SK-N-SH (cell line): ENCODE measurements around the gene MOBP. TPM values are rescaled to one million over a fixed set of nuclear protein-coding genes. Genes with fewer than 3 reads are reported as not detected.

Experiments
- CTCF ChIA-PET: fragments of 300-600, 350-600 bp; formaldehyde crosslinking; extraction: SDS; loops from one replicate; lab custom pipeline; 2021; lab: Yijun Ruan, JAX
- POLR2A ChIA-PET: fragments of 350-600 bp; sonication (Branson Sonifier 250); formaldehyde crosslinking; extraction: SDS; loops from one replicate; lab custom pipeline; 2020; ENCODE audit warnings: antibody characterized with exemption, inconsistent platforms; lab: Yijun Ruan, JAX
- DNase-seq: peaks from one replicate; pipeline ENCODE4 v3.0.0; 2012
- H2AFZ ChIP-seq: fragments of 200-600 bp; sonication (generic); 2 replicates; pipeline ENCODE4 v1.8.1; 2016; ENCODE audit warnings: antibody characterized with exemption, mild to moderate bottlenecking, low read depth
- H3F3A ChIP-seq: fragments of 200-600 bp; sonication (generic); replicated peaks from 2 replicates; pipeline ENCODE3; 2016; ENCODE audit warnings: antibody characterized with exemption, mild to moderate bottlenecking; ENCODE audit not compliant: insufficient read depth
- H3K27ac ChIP-seq, 2 experiments: fragments of 200-500 bp in 1 of 2; fragments of 200-600 bp in 1 of 2; sonication (Bioruptor generic) in 1 of 2; sonication (generic), shearing (Covaris generic) in 1 of 2; 2 replicates each; pipeline versions ENCODE4 v1.5.1 to v1.6.1; 2014 to 2016; ENCODE audit warnings: low read depth in 2 of 2, inconsistent platforms in 1 of 2, low read length in 1 of 2, mild to moderate bottlenecking in 1 of 2, mixed read lengths in 1 of 2
- H3K27me3 ChIP-seq: fragments of 200-600 bp; sonication (generic), shearing (Covaris generic); 2 replicates; pipeline ENCODE4 v1.6.1; 2016; ENCODE audit warnings: mixed run types; ENCODE audit not compliant: insufficient read depth
- H3K36me3 ChIP-seq, 2 experiments: fragments of 200-500 bp in 1 of 2; fragments of 200-600 bp in 1 of 2; sonication (Bioruptor generic) in 1 of 2; sonication (generic) in 1 of 2; replicated peaks in 1 of 2; 2 replicates each; pipeline versions ENCODE3 to v1.5.1; 2014 to 2016; ENCODE audit warnings: low read length in 1 of 2, mild to moderate bottlenecking in 1 of 2; ENCODE audit not compliant: insufficient read depth in 2 of 2, control insufficient read depth in 1 of 2
- H3K4me1 ChIP-seq, 2 experiments: fragments of 200-500 bp in 1 of 2; fragments of 200-600 bp in 1 of 2; sonication (Bioruptor generic) in 1 of 2; sonication (generic), shearing (Covaris generic) in 1 of 2; 2 replicates each; pipeline versions ENCODE4 v1.5.1 to v1.6.1; 2014 to 2016; ENCODE audit warnings: low read depth in 1 of 2, low read length in 1 of 2, mixed run types in 1 of 2; ENCODE audit not compliant: insufficient read depth in 2 of 2, control insufficient read depth in 1 of 2
- H3K4me2 ChIP-seq: fragments of 200-600 bp; sonication (generic), shearing (Covaris generic); 2 replicates; pipeline ENCODE4 v1.6.1; 2017; ENCODE audit warnings: mixed run types
- H3K4me3 ChIP-seq, 2 experiments: fragments of 200-500 bp in 1 of 2; fragments of 200-600 bp in 1 of 2; sonication (Bioruptor generic) in 1 of 2; sonication (generic), shearing (Covaris generic) in 1 of 2; 2 replicates each; pipeline versions ENCODE4 v1.5.1 to v1.8.1; 2014 to 2016; ENCODE audit warnings: low read depth in 2 of 2, inconsistent platforms in 1 of 2, low read length in 1 of 2, mild to moderate bottlenecking in 1 of 2, mixed read lengths in 1 of 2, moderate library complexity in 1 of 2
- H3K79me2 ChIP-seq: fragments of 200-600 bp; sonication (generic); 2 replicates; pipeline ENCODE4 v1.8.1; 2017; ENCODE audit warnings: mild to moderate bottlenecking; ENCODE audit not compliant: insufficient read depth
- H3K9ac ChIP-seq: fragments of 200-600 bp; sonication (generic); 2 replicates; pipeline ENCODE4 v1.6.1; 2017; ENCODE audit warnings: mixed run types
- H3K9me2 ChIP-seq: fragments of 200-600 bp; sonication (generic); 2 replicates; pipeline ENCODE4 v1.6.1; 2017; ENCODE audit warnings: mixed run types
- H3K9me3 ChIP-seq: fragments of 200-600 bp; sonication (generic); 2 replicates; pipeline ENCODE4 v1.6.1; 2017; ENCODE audit warnings: mixed run types, mild to moderate bottlenecking, moderate library complexity
- H4K20me1 ChIP-seq: fragments of 200-600 bp; sonication (generic); 2 replicates; pipeline ENCODE4 v1.6.1; 2017; ENCODE audit warnings: mild to moderate bottlenecking, mixed run types; ENCODE audit not compliant: insufficient read depth
- CHD2 ChIP-seq: fragments of 150-350 bp; IDR thresholded peaks from 2 replicates; pipeline ENCODE4 v1.6.1; 2018; ENCODE audit warnings: low read length; ENCODE audit not compliant: partially characterized antibody
- CTCF ChIP-seq: fragments of 200-600 bp; sonication (generic); IDR thresholded peaks from 2 replicates; pipeline ENCODE4 v1.6.1; 2017; ENCODE audit warnings: antibody characterized with exemption, mild to moderate bottlenecking, moderate library complexity
- ELF1 ChIP-seq: IDR thresholded peaks from 2 replicates; pipeline ENCODE4 v1.4.0; 2012
- FOXM1 ChIP-seq: IDR thresholded peaks from 2 replicates; pipeline ENCODE4 v1.4.0; 2012; ENCODE audit warnings: low read depth, mild to moderate bottlenecking
- IRF3 ChIP-seq: fragments of 150-350 bp; IDR thresholded peaks from 2 replicates; pipeline ENCODE4 v1.6.1; 2016; ENCODE audit warnings: mild to moderate bottlenecking, low read depth, low read length
- JUND ChIP-seq: IDR thresholded peaks from 2 replicates; pipeline ENCODE4 v1.4.0; 2012
- MAX ChIP-seq: IDR thresholded peaks from 2 replicates; pipeline ENCODE4 v1.4.0; 2012; ENCODE audit warnings: low read depth
- MEF2A ChIP-seq: IDR thresholded peaks from 2 replicates; pipeline ENCODE4 v1.4.0; 2012; ENCODE audit warnings: low read depth, borderline replicate concordance
- NFIC ChIP-seq: IDR thresholded peaks from 2 replicates; pipeline ENCODE4 v1.4.0; 2012; ENCODE audit warnings: borderline replicate concordance
- POLR2AphosphoS5 ChIP-seq: IDR thresholded peaks from 2 replicates; pipeline ENCODE4 v1.6.1; 2012; ENCODE audit warnings: low read depth, low read length
- SMC3 ChIP-seq: IDR thresholded peaks from 2 replicates; pipeline ENCODE4 v1.6.1; 2012; ENCODE audit warnings: low read depth, low read length, improper control_type of control experiment
- TEAD4 ChIP-seq: IDR thresholded peaks from 2 replicates; pipeline ENCODE4 v1.4.0; 2012; ENCODE audit warnings: mild to moderate bottlenecking, borderline replicate concordance; ENCODE audit not compliant: insufficient read depth
- ZBTB33 ChIP-seq: IDR thresholded peaks from 2 replicates; pipeline ENCODE4 v1.4.0; 2012; ENCODE audit warnings: low read depth, borderline replicate concordance
- WGBS: methylation state at CpG from one replicate; pipeline ENCODE4 v1.1.6; 2017; ENCODE audit warnings: low lambda C conversion rate; 5-methylcytosine and 5-hydroxymethylcytosine counted together
- polyA plus RNA-seq, 3 experiments: library from polyadenylated mRNA; depleted of rRNA; stranded (reverse); fragments of >200 nt; gene quantifications; 2 replicates each; pipeline ENCODE4 v1.2.3, GENCODE V29; 2012

Gene MOBP
- polyA plus RNA-seq, 1 of the 3 experiments (the other 2 are of a cell fraction), result not detected

- no peaks in the 10 kb centered on the region for H3K9me2 ChIP-seq
- no peak for TF ChIP-seq NFIC
- no peak for TF ChIP-seq CHD2
- no peak for TF ChIP-seq ZBTB33
- TF ChIP-seq POLR2AphosphoS5, result no peak
- no peak for TF ChIP-seq FOXM1
- TF ChIP-seq CTCF, result no peak
- no peaks in the 10 kb centered on the region for H3K79me2 ChIP-seq
- no peak overlapping the region for H3K9ac ChIP-seq
- H3F3A ChIP-seq, result no peaks in the 10 kb centered on the region
- no peaks in the 10 kb centered on the region for H3K27me3 ChIP-seq
- CTCF ChIA-PET, result interaction anchor here (5.1 kb wide), 1 partner anchor 30 kb away, joined by 21 read pairs; no protein-coding TSS in a partner anchor
- no peaks in the 10 kb centered on the region for H3K9me3 ChIP-seq
- H3K4me1 ChIP-seq, result no peaks in the 10 kb centered on the region; a peak in 1 of 4 replicates
- no peak overlapping the region for H2AFZ ChIP-seq
- H3K27ac ChIP-seq, result no peak overlapping the region
- H3K4me3 ChIP-seq, result no peak overlapping the region
- H4K20me1 ChIP-seq, result no peaks in the 10 kb centered on the region
- no peak overlapping the region for H3K4me2 ChIP-seq
- no peak for DNase-seq
- no peaks in the 10 kb centered on the region for H3K36me3 ChIP-seq
- POLR2A ChIA-PET, result no interaction called here
- WGBS, result 73% methylated on average over 1 of the region's 1 CpG
These were observed 1.8 kb downstream of the MOBP start for GRCh38 chr3:39469258-39469657.

- no peaks in the 10 kb centered on the region for H4K20me1 ChIP-seq
- no peaks in the 10 kb centered on the region for H3K9me2 ChIP-seq
- H3K36me3 ChIP-seq, result no peaks in the 10 kb centered on the region
- no peak overlapping the region for H3K9ac ChIP-seq
- WGBS, result 61% methylated on average over 6 of the region's 6 CpGs
- H2AFZ ChIP-seq, result no peak overlapping the region
- no peaks in the 10 kb centered on the region for H3K27me3 ChIP-seq
- CTCF ChIA-PET, result interaction anchor here (0.6 to 5.1 kb wide), 4 partner anchors 10 to 50 kb away, joined by 3 to 21 read pairs (median 6); no protein-coding TSS in a partner anchor
- no peak overlapping the region for H3K4me3 ChIP-seq
- no peaks in the 10 kb centered on the region for H3K9me3 ChIP-seq
- no peak for DNase-seq
- TF ChIP-seq IRF3 (no peak), ELF1 (no peak), SMC3 (no peak), TEAD4 (no peak), MAX (no peak), MEF2A (no peak), JUND (no peak), CTCF (no peak)
- H3K4me1 ChIP-seq, result no peaks in the 10 kb centered on the region; a peak in 1 of 4 replicates
- no peak overlapping the region for H3K27ac ChIP-seq
- H3F3A ChIP-seq, result no peaks in the 10 kb centered on the region
- H3K79me2 ChIP-seq, result no peaks in the 10 kb centered on the region
- H3K4me2 ChIP-seq, result no peak overlapping the region
- POLR2A ChIA-PET, result no interaction called here
These were observed 2.5 kb downstream of the MOBP start for GRCh38 chr3:39469945-39470344.
